A673 (cell line): ENCODE measurements around the gene MAG. TPM values are rescaled to one million over a fixed set of nuclear protein-coding genes. Genes with fewer than 3 reads are reported as not detected.

Source experiments
- BruUV-seq: library from RNA; stranded (reverse); fragments of 400-500 nt; replicated peaks from 2 replicates; lab custom pipeline; 2021; lab: Mats Ljungman, UMichigan
- CTCF ChIA-PET: fragments of 300-600 bp; sonication (Branson Sonifier 250); formaldehyde crosslinking; loops from one replicate; lab custom pipeline; 2022; ENCODE audit warnings: antibody characterized with exemption; lab: Charles Lee
- POLR2A ChIA-PET: fragments of 300-600 bp; sonication (Branson Sonifier 250); formaldehyde crosslinking; loops from one replicate; lab custom pipeline; 2022; ENCODE audit warnings: antibody characterized with exemption; ENCODE audit not compliant: low non-redundant PET; lab: Charles Lee
- DNase-seq: peaks from one replicate; pipeline ENCODE4 v3.0.0-alpha.2; 2015; ENCODE audit warnings: low spot score
- H3K27ac ChIP-seq: fragments of 200-600 bp; sonication (generic); 2 replicates; pipeline ENCODE4 v1.5.1; 2016; ENCODE audit warnings: mixed run types, low read depth, mild to moderate bottlenecking, mixed read lengths, antibody characterized with exemption, low read length; ENCODE audit not compliant: poor library complexity, severe bottlenecking
- H3K27me3 ChIP-seq: fragments of 200-600 bp; sonication (generic); replicated peaks from 2 replicates; pipeline ENCODE4 v1.6.1; 2017; ENCODE audit warnings: mixed run types, low read depth, mild to moderate bottlenecking, mixed read lengths, antibody characterized with exemption, low read length; ENCODE audit not compliant: insufficient read depth, poor library complexity
- H3K36me3 ChIP-seq: fragments of 200-600 bp; sonication (generic); 2 replicates; pipeline ENCODE4 v1.6.1; 2016; ENCODE audit warnings: mixed run types, mild to moderate bottlenecking, mixed read lengths, antibody characterized with exemption, low read length; ENCODE audit not compliant: insufficient read depth, poor library complexity, severe bottlenecking
- H3K4me1 ChIP-seq: fragments of 200-600 bp; sonication (generic); 2 replicates; pipeline ENCODE4 v1.6.1; 2017; ENCODE audit warnings: mixed run types, mild to moderate bottlenecking, mixed read lengths, antibody characterized with exemption, low read length; ENCODE audit not compliant: insufficient read depth, poor library complexity, severe bottlenecking
- H3K4me3 ChIP-seq: fragments of 200-600 bp; sonication (generic); 2 replicates; pipeline ENCODE4 v1.5.1; 2016; ENCODE audit warnings: low read depth, mixed run types, mild to moderate bottlenecking, mixed read lengths, low read length; ENCODE audit not compliant: poor library complexity, severe bottlenecking
- H3K9me3 ChIP-seq: fragments of 200-600 bp; sonication (generic); 2 replicates; pipeline ENCODE4 v1.6.1; 2016; ENCODE audit warnings: mixed run types, low read depth, mild to moderate bottlenecking, mixed read lengths, antibody characterized with exemption, low read length; ENCODE audit not compliant: poor library complexity, severe bottlenecking
- CTCF ChIP-seq: fragments of 300-800, 200-600 bp; sonication (generic); conservative IDR thresholded peaks from 2 replicates; pipeline ENCODE4 v1.5.1; 2017; ENCODE audit warnings: low read depth, mild to moderate bottlenecking, antibody characterized with exemption, low read length, moderate library complexity, mixed read lengths
- EZH2 ChIP-seq: fragments of 200-600 bp; sonication (generic); IDR thresholded peaks from 2 replicates; pipeline ENCODE4 v1.6.1; 2017; ENCODE audit warnings: borderline replicate concordance, low read depth, mild to moderate bottlenecking, mixed read lengths, antibody characterized with exemption, low read length; ENCODE audit not compliant: poor library complexity, severe bottlenecking
- intact Hi-C: fragments of 100-400 bp; cut with micrococcal nuclease; formaldehyde crosslinking; loops from one replicate; pipeline ENCODE4 v1.10.0; 2022; ENCODE audit not compliant: unreplicated experiment
- total RNA-seq: library from RNA; stranded (reverse); gene quantifications from 2 replicates; pipeline ENCODE4 v1.2.3, GENCODE V29; 2021

Gene MAG
- total RNA-seq, 1 experiment from 2014 or later, result not detected

DNA sequence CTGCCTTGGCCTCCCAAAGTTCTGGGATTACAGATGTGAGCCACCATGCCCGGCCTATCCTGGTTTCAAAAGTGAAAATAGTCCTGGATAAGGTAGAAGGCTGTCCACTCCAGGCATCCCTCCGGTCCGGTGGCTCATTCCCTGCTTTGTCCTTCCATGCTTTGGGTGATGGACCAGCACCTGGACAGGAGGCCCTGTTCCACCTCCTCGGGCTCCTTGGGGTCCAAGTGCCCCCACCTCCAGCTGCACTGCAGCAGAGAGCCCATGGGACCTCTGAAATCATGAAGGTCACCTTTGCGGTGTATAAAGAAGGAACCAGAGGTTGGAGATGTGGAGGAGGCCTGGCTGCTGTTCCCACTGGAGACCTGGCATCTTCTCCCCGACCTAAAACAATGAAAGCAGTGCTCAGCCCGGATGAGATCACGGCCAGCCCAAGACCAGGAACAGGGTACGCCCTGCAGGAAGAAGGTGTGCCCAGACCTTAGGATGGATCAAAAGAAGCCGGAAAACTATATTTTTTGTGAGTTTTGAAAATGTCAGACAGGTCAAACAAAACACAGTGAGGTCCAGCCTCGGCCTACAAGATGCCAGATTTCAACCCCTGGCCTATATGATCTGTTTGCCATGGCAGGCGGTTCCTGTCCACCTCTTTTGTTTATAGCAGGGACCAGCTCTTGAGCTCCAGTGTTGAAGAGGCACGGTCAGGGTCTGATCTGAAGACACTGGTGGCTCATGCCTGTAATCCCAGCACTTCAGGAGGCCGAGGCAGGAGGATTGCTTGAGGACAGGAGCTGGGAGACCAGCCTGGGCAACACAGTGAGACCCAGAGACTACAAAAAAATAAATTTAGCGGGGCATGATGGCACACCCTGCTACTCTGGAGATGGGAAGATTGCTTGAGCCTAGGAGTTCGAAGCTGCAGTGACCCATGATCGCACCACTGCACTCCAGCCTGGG is 37.3 kb upstream of the MAG start:
- no peak for DNase-seq
- Histone ChIP-seq H3K9me3 (no peaks in the 10 kb centered on the region), H3K4me1 (no peaks in the 10 kb centered on the region), H3K36me3 (no peaks in the 10 kb centered on the region), H3K4me3 (no peak overlapping the region), H3K27me3 (peaks cover 16% of the 10 kb centered on the region), H3K27ac (no peak overlapping the region)
- ChIA-PET CTCF (no interaction called here), POLR2A (no interaction called here)
- intact Hi-C loops, result no loop called here
- BruUV-seq, result no TSS peak
- TF ChIP-seq EZH2 (no peak), CTCF (no peak)

DNA sequence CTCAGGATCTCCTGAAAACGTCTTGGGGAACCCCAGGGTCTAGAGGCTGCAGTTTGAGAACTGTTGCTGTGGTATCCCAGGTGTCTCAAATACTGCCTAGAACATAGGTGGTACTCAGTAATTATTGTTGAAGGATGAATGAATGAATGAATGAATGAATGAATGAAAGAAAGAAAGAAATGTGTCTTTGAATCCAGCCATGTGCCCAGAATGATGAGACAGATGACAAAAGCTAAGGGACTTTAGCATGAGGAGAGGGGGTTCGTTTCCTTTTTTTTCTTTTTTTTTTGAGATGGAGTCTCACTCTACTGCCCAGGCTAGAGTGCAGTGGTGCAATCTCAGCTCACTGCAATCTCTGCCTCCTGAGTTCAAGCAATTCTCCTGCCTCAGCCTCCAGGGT is 35.4 kb upstream of the MAG start:
- no peaks in the 10 kb centered on the region for H3K9me3 ChIP-seq
- H3K4me1 ChIP-seq, result no peaks in the 10 kb centered on the region
- DNase-seq, result no peak
- no TSS peak for BruUV-seq
- TF ChIP-seq EZH2 (no peak), CTCF (no peak)
- H3K4me3 ChIP-seq, result no peak overlapping the region
- ChIA-PET CTCF (no interaction called here), POLR2A (no interaction called here)
- no peak overlapping the region for H3K27ac ChIP-seq
- no peaks in the 10 kb centered on the region for H3K36me3 ChIP-seq
- intact Hi-C loops, result no loop called here
- H3K27me3 ChIP-seq, result no peaks in the 10 kb centered on the region

DNA sequence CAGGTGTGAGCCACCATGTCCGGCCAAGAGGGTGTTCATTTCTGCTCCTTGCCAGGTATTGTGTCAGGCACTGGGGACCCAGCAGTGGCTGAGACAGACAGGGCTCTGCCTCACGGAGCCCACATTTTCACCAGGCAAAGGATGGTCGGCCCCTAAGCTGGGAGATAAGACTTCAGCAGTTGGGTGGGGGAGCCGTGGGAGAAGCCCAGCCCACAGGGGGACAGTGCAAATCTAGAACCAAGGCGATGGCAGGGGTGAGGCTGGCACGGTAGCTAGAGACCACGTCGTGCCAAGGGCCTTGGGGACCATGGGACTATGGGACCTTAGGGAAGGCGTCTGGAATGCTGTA is 34.9 kb upstream of the MAG start:
- Histone ChIP-seq H3K4me3 (no peak overlapping the region), H3K27ac (no peak overlapping the region), H3K27me3 (no peaks in the 10 kb centered on the region), H3K4me1 (no peaks in the 10 kb centered on the region), H3K9me3 (no peaks in the 10 kb centered on the region), H3K36me3 (no peaks in the 10 kb centered on the region)
- no peak for DNase-seq
- BruUV-seq, result no TSS peak
- intact Hi-C loops, result no loop called here
- ChIA-PET CTCF (no interaction called here), POLR2A (no interaction called here)
- no peak for TF ChIP-seq EZH2
- no peak for TF ChIP-seq CTCF
